AML-193 (cell line): Measurements from ENCODE around the gene ARSA.

Experiments
- DNase-seq, 2 experiments: peaks; one replicate each; lab custom pipeline; 2025; lab: John Stamatoyannopoulos, UW

ARSA gene

GRCh38 chr22:50579752-50580151 lies 48.2 kb downstream of the ARSA start:
- no peak for DNase-seq

DNA sequence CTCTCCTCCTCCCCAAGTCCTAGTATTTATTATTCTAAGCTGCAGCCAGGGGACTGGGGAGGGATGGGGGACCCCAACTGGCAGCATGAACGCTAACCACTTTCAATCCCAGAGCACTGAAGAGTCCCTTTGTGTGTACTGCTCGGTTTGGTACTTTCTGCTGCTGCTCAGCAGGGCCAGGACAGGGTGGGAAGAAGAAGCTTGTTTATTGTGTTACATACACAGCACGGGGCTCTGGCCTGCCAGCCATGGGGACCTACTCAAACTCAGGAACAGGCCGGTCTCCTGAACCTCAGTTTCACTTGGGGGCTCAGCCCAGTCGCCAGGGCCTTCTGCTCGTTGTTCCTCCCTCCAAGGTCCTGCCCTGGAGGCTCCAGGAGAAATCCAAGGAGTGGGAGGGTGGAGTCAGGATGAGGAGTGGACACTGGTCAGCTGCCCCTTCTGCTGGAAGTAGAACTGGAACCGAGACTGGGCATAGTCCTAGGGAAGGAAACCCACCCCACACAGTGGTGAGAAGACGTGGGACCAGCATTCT lies 49.1 kb downstream of the ARSA start:
- DNase-seq = no peak

GRCh38 chr22:50577987-50578775 lies 49.8 kb downstream of the ARSA start, which contains the start of gene CPT1B:
CPT1B (minus strand) TSS chr22:50578427; CDS start chr22:50577915, 512 bp downstream.
- no peak for DNase-seq

DNA sequence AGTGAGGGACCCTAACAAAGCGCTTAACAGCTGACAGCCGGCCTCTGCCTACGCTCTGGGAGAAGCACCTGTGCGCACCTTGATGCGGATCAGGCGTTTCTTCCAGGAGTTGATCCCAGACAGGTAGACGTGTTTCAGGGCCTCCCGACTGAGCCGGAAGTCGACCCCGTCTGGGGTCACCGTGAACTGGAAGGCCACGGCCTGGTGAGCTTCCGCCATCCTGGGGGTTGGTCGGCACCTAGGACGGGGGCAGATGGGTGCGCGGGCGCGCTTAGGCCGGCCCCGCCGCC lies 50.3 kb downstream of the ARSA start:
- no peak for DNase-seq

DNA sequence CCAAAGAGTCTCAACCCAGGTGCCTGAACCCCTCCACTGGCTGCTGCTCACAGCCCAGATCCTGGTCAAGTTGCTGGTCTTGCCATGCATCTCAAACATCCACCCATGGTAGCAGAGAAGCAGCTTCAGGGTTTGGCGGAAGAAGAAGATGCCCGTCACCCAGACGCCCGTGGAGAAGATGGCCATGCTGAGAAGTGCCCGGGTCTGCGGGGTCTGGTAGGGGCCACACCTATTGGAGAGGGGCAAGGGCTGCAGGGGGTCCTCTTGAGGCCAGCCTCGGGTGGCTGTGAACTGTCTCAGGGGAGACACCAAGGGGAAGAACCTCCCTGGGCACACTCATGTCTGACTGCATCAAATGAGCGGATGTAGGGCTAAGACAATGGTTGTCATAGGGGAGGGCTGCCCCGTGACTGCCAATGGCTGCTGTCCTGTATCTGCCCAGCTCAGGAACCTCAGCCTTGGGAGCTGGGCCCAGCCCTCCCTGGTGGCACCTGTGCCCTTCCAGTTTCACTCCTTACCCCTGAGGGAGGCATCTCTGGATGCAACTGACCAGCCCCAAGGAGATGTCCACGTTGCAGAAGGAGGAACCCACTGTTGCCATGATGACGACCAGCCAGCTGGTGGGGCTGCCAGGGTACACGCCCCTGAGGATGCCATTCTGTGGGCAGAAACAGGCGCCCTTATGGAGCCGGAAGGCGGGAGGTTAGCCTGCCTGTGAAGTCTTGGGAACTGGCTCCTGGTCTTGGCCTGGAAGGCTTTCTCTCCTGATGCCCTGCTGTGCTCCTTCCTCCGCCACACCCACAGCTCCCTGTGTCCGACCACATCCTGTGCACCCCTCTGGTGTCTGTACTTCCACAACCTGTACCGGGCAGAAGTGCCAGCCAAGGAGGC lies 50.9 kb downstream of the ARSA start:
- no peak for DNase-seq

- no peak for DNase-seq
These were observed 51.9 kb downstream of the ARSA start for GRCh38 chr22:50576070-50576469.

GRCh38 chr22:50575426-50575941 lies 52.5 kb downstream of the ARSA start:
- DNase-seq = no peak
